Hepatocyte (in vitro differentiated cells): ENCODE data around the gene LALBA.

Source experiments
- CTCF ChIP-seq: fragments of 200-600 bp; sonication (generic); IDR thresholded peaks from 2 replicates; pipeline ENCODE4 v1.5.1; 2016; ENCODE audit warnings: antibody characterized with exemption, mild to moderate bottlenecking; ENCODE audit not compliant: poor library complexity
- EZH2phosphoT487 ChIP-seq: fragments of 200-600 bp; sonication (generic); IDR thresholded peaks from one replicate; pipeline ENCODE4 v1.6.1; 2018; ENCODE audit warnings: antibody characterized with exemption, mild to moderate bottlenecking, low read depth, moderate library complexity; ENCODE audit not compliant: unreplicated experiment, severe bottlenecking

- no peak for TF ChIP-seq CTCF
- TF ChIP-seq EZH2phosphoT487, result no peak
These were observed 43.5 kb upstream of the LALBA start for GRCh38 chr12:48613321-48613720.
